Hindlimb muscle (tissue), 1 donor: ENCODE measurements around the gene MEIOB. TPM values are rescaled to one million over a fixed set of nuclear protein-coding genes. Genes with fewer than 3 reads are reported as not detected.
"Not testable (repeated sequence)": the region's sequence is repeated elsewhere in the genome, so short reads cannot be mapped to it uniquely, and the experiment has no call there.

Experiments used
- DNase-seq: peaks from one replicate; pipeline ENCODE4 v3.0.0-alpha.2; 2013
- polyA plus RNA-seq: library from polyadenylated mRNA; unstranded; fragments of 120-200 nt; gene quantifications from one replicate; pipeline ENCODE4 v1.2.1, GENCODE V29; 2013; ENCODE audit not compliant: insufficient read length

MEIOB gene
- polyA plus RNA-seq, 1 donor, result 0.26 TPM

DNA sequence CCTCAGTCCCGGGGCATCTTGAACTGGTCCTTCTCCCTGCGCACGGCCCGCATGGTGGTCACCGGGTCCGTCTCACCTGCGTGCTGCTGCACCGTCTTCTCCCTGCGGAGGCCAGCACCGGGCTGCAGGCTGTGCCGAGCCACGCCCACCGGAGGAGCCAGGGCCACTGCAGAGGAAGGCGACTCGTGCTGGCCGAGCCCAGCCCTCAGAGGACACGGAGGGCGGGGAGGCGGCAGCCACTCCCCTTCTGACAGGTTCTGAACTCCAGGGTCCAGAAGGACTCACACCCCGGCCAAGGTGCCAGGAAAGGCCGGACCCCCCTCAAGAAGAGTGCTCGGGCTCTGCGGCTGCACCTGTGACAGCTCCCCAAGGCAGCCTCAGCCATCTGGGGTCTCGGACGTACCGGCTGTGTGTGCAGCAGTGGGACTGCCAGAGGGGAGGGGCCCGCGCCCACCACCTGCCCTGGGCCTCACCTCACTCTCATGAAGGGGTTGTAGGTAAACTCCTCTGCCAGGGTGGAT, 62.6 kb downstream of the MEIOB start:
- no peak for DNase-seq

DNA sequence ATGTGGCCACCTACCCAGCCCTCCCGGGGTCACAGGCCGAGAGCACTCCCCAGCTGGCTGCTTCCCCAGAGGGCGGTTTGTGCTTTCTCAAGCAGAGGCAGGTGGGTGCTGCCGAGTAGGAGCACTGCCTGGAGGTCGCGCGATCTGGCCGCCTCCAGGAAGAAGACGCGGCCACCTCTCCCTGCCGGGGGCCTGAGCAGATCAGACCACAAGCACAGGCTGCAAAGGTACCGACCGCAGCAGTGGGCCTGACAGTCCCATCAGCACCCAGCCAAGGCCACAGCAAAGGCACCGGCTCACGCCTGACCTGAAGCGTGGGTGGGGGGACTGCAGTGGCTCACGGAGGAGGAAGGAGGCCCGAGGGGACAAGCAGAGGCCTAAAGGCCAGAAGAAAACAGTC, 63.3 kb downstream of the MEIOB start:
- DNase-seq, result no peak

DNA sequence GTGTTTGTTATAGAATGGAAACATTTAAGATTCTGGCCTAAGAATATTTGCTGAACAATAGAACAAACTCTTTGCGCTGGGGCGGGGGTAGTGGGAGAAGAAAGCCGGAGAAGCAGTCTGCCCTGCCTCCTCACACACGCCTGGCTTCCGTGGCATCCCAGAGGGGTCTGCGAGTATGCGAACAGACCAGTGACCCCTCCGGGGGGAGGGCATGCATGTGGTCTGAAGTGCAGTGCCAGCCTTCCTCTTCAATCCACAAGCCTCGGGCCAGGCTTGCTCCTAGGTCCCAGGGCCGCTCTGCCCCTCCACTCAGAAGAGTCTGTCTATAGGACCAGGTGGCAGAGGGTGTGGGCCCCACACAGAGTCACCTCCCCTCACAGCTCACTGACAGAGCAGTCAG, 64.3 kb downstream of the MEIOB start:
- DNase-seq, result no peak

DNA sequence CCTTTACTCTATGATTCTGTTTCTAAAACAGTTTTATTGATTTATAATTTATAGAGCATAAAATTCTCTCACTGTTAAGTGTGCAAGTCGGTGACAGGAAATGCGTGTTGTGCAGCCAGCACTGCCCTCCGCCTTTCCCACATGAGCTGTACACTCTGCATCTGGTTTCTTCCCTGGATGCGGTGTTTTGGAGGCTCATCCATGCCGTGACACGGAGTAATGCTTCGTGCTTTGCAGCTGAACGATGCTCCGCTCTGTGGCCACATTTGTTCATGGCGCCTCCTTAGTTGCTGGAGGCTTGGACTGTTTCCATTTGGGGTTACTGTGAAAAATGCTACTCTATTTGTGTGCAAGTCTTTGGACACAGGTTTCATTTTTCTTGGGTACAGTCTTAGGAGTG, 71.3 kb downstream of the MEIOB start:
- DNase-seq, result no peak

DNA sequence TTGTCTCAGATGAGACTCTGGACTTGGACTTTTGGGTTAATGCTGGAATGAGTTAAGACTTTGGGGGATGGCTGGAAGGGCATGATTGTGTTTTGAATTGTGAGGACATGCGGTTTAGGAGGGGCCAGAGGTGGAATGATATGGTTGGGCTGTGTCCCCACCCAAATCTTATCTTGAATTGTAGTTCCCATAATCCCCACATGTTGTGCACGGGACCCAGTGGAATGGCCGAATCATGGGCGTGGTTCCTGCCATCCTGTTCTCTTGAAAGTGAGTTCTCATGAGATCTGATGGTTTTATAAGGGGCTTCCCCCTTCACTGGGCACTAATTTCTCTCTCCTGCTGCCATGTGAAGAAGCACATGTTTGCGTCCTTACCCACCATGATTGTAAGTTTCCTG, 72.7 kb downstream of the MEIOB start:
- not testable (repeated sequence) for DNase-seq

DNA sequence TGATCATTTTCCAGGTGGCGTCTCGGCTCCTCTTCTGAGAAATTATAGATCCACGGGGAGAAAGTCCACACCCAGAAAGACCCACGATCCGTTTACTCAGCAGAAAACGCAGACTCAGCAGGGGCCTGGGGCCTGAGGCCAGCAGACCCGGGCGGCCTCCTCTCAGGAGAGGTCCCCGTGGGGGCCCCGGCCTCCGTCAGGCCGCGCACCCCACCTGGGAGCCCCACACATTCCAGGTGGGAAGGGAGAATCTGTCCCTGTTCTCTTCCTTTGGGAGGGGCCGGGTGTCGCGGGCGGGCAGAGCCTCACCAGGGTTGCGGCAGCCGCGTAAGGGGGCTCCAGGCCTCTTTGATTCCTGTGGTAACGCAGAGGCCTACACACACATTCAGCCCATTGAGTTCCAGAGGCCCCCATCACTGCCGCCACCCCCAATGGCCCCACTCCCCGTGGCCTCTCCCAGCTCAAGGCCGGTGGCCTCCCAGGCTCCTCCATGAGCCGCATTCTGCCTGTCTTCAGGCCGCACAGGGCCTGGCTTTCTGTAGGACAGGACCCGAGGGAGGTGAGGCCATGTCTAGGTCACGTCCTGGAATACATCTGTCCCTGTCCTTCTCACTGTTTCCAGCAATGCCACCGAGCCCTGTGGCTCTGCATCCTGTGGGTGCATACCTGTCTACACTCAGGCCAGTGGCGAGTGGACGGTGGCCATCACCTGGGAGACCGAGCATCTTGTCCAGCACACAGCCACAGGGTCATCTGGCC, 76.9 kb downstream of the MEIOB start:
- no peak for DNase-seq

DNA sequence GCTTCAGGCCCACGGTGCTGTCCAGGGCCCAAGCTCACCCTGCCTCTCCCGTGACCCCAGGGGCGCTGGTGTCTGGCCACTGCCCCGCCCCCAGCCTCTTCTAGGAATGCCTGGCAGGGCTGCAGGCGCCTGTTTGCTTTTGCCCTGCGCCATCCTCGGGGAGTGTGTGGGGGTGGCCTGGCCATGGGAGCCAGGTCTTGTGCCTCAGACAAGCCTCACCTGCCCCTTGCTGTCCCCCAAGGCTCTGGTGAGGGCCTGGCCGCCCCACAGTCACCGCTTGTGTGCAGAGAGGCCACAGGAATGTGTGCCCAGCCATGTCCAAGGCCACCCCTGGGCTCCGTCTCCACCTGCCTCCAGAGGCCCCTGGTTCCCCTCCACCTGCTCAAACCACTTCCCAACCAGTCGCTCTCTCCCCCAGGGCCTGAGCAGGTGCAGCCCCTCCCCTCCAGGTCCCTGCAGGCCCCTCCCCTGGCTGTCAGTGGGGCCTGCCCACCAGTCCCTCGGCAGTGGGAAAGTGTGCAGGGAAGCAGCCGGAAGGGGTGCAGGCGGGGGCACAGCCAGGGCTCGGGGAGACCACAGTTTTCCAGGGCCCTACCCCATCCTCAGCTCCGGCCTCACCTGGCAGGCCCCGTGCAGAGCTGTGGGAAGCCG, 77.6 kb downstream of the MEIOB start:
- DNase-seq, result no peak

DNA sequence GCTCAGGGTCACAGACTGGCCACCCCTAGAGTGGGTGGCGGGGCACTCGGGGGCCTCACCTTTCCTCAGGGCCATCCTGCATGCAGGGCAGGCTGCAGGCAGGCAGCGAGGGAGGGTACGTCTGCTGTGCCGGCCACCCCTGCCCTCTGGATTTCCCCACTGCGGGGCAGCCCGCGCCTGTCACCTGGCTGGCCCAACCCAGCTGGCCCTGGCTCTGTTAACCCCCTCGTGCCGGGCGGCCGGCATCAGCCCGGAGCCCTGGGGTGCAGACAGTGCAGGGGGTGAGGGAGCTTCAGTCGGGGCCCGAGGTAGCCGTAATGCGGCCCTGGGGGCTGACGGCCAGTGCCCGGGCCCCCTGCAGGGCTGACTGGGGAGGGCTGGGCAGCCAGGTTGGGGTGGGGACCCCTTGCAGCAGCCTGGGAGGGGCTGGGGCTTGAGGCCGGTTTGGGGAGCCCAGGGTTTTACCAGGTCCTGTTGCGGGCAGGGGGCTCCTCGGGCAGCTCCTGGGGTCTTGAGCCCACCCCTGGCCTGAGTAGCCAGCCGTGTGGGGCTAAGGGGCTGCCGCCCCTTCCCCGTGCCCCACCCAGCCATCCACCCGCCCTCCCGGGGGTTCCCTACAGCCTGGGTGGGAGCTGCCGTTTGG, 78.3 kb downstream of the MEIOB start, which contains the start of gene IGFALS:
Gene IGFALS (minus strand): TSS at position 128 of the 643 bp plus-strand sequence. CDS start 53 bp downstream, at position 75.
- no peak for DNase-seq

DNA sequence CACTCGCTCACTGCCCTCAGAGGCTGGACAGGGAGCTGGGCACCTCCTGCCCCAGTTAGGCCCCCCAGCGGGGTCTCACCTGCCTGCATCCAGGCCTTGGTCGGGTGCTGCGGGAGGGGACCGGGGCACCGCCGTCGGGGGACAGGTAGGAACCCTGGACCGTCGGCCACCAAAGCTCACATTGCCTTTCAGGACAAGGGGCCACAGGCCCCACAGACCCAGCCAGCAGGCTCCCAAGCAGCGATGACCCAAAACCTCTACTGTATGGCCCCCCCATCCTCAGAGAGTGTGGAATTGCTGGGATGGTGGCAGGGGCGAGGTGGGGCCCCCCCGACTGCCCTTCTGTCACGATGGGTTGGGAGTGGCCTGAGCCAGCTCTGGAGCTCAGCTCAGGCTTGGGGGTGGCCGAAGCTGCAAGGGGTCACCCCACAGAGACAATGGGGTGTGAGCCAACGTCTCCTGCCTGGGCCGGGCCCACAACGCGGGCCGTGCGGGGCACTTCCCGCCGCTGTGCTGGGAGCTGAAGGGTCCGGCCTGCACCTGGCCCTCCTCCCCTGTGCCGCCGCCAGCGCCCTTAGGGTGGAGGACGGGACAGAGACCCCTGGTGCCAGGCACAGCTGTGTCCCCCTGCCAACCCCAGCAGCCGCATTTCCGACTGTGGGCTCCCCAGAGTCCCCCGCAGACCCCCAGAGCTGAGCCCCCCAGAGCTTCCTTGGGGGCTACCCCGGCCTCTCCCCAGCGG, 79.0 kb downstream of the MEIOB start:
- no peak for DNase-seq

DNA sequence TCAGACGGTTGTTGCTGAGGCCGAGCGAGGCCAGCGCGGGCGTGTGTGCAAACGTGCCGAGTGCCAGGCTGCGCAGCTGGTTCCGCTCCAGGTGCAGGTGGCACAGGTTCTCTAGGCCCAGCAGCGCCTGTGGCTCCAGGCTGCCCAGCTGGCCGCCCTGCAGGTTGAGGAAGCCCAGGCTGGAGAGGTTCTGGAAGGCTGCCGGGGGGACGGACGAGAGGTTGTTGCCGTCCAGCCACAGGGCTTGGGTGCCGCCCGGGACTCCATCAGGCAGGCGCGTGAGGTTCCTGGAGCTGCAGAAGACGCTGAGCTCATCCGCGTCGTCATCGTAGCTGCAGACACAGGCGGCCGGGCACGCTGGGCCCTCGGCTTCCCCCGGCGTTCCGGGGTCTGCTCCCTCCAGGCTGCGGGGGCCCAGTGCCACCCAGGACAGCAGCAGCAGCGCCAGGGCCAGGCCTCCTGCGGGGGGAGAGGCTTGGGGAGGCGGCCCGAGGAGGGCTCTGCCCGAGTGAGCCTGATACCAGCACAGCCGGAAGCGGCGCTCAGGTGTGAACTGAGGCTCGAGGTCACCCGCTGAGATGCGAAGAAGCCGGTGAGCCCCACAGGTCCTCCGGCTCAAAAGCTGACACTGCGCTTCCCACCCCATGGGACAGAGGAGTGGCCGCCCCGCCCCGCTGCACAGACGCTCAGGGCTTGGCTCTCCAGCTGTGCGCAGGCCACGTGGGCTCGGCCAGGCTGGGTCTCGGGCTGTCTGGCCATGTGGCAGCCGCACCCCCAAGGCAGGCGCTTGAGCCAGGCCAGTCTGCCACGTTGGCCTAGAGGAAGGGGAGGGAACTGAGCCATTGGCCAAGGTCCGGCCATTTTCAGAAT, 79.8 kb downstream of the MEIOB start:
- no peak for DNase-seq

DNA sequence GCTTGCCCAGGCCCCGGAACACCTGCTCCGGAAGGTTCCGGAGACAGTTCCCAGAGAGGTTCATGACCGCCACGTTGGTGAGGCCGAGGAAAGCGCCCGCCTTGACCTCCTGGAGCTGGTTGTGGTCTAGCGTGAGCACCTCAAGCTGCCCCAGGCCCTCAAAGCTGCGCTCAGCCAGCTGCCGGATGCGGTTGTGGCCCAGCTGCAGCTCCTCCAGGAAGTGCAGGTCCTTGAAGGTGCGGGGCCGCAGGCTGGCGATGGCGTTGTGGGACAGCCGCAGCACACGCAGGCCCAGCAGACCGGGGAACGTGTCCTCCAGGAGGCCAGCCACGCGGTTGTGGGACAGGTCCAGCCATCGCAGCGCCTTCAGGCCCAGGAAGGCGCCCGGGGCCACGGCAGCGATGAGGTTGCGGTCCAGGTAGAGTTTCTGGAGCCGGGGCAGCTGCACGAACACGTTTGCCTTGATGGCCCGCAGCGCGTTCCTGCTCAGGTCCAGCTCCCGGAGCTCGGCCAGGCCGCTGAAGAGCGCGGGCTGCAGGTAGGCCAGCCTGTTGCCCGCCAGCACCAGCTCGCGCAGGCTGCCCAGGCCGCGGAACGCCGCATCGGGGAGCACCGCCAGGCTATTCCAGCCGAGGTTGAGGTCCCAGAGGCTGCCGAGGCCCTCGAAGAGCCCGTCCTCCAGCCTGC, 80.6 kb downstream of the MEIOB start:
- no peak for DNase-seq

DNA sequence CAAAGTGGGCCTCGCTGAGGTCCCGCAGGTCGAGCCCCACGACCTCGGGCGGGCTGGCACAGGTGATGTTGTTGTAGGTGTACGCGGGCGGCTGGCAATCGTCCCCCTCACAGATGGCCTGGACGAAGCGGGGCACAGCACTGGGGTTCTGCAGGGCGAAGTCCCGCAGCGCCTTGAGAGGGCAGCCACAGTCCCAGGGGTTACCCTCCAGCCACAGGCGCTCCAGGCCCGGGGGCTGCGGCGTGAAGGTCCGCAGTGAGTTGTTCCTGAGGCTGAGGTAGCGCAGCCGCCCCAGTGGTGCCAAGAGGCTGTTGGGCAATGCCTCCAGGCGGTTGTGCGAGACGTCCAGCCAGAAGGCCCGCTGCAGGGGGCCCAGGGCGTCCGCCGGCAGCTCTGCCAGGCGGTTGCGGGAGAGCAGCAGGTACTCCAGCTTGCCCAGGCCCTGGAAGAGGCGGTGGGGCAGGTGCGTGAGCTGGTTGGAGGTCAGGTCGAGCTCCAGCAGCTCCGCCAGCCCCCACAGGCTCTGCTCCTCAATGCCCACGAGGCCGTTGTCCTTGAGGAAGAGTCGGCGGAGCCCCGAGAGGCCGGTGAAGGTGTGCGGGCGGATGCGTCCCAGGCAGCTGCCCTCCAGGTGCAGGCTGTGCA, 81.2 kb downstream of the MEIOB start:
- DNase-seq, result no peak

DNA sequence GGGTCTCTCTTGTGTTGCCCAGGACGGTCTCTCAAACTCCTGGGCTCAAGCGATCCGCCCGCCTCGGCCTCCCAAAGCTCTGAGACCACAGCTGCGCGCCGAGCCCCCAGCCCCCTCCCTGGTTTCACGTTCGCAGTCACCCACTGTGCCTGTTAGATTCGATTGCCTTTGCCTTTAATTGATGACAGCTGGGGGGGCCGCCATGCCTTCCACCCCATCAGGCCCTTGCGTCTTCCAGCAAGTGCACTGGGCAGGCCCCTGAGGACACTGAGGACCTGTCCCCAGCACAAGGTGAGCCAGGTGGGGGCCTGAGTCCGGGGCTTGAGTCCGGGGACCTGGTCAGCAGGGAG, 81.7 kb downstream of the MEIOB start:
- no peak for DNase-seq

DNA sequence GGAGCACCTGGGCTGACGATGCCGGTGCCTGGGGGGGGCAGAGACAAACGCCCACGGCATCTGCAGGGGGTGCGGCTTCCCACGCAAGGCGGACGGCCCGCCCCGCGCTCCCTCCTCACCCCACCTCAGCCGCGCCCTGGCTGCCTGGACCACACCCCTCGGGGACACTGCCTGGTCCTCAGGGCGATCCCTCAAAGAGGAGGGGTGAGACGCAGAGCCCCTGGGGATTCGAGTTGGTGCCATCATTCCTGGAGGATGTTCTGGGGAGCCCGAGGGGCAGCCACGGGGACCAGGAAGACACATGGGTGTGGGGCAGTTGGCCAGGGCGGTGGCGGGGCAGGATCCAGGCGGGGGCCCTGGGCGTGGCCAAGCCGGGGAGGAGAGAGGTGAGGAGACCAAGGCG, 82.3 kb downstream of the MEIOB start:
- no peak for DNase-seq

DNA sequence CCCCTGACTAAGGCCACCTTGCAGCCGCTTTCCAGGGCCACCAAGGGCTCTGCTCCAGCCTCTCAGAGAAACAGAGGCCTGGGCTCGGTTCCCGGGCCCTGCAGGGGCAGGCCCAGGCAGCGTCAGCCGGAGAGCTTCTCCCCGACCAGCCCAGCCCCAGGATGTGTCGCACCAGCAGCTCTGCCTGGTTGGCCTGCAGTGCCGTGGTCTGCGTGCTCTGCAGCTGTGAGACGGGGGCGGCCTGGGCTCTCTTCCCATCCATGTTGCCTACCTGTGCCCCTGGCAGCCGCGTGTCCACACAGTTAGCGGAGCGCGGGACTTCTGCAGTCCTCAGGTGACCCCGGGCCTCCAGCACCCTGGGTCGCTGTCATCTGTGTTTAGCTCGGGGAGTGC, 83.3 kb downstream of the MEIOB start:
- no peak for DNase-seq

DNA sequence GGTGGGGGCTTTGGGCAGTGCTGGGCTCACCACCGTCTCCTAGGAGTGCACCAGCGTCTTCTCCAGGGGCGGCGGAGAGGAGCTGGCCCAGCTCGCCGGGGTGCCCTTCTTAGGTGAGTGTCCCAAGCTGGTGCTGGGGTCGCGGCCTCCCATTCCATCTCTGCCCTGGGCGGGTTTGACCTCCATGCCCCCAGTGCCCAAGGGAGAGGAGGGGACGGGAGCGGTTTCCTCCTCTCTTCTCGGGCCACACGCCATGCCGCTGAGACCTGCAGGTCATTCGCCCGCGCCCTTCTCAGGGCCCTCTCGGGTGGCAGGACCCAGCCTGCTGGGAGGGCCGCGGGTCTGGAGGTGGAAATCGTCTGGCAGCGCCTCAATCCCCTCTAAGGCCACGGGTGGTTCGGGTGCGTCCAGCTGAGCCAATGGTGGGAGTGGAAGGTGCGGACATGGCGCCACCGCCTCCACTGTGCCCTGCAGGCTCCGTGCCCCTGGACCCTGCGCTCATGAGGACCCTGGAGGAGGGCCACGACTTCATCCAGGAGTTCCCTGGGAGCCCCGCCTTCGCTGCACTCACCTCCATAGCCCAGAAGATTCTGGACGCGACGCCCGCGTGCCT, 83.8 kb downstream of the MEIOB start:
- no peak for DNase-seq

DNA sequence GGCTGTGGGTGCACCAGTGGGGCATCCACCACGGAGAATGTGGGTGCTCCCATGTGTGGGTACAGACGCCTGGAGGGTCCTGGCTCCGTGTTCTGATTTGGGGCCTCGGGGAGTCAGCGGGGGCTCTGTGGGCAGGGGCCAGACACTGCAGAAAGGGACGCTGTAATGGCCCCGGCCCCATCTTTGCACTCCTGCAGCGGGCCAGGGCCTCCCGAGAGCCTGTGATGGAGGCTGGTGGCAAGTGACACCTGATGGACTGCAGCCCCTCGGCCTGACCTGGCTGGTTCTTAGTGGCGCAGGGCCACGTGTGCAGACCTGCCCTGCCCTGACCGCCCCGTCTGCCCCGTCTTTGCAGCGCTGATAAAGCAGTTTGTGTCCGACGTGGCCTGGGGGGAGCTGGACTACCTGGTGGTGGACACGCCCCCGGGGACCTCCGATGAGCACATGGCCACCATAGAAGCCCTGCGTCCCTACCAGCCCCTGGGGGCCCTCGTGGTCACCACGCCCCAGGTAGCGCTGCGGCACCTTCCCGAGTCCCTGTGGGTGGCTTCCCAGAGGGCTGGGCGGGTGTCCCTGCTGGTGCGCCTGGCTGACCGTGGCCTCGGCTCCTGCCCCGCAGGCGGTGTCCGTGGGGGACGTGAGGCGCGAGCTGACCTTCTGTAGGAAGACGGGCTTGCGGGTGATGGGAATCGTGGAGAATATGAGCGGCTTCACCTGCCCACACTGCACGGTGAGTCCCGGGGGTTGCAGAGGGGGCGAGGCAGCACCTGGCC, 84.5 kb downstream of the MEIOB start:
- no peak for DNase-seq

DNA sequence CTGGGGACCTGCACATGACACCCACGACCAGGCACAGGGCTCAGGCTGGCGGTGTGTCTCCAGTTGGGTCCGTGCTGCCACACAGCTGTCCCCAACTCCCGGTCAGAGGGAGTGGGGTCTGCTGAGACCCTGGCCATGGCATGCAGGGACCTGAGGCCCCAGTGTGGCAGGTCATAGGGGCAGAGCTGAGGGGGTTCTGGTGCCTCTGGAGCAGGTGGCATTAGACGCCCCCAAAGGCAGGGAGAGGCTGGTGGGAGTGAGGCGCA, 85.0 kb downstream of the MEIOB start:
- no peak for DNase-seq

DNA sequence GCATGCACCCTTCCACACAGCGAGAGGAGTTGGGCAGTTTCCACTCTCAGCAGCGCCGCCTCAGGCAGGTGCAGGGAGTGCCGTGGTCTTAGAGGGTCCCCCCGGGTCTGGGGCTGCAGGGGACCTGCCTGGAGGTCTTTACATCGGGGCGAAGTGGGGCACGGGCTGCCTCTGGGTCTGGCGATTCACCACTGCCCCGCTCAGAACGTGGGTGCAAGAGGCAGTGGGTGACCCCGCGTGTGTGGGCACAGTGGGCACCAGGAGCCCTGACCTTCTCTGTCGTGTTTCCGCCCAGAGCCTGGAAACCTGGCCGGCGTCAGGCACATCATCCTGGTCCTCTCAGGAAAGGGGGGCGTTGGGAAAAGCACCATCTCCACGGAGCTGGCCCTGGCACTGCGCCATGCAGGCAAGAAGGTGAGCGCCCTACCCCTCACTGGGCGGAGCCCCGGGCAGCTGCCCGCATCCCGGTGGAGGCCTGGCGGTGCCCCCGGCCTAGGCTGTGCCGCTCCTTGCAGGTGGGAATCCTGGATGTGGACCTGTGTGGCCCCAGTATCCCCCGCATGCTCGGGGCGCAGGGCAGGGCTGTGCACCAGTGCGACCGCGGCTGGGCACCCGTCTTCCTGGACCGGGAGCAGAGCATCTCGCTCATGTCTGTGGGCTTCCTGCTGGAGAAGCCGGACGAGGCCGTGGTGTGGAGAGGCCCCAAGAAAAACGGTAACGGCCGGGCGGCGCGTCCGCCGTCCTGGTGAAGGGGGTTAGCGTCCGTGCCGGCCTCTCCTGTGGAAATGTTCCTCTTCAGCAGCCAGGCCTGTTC, 85.5 kb downstream of the MEIOB start:
- DNase-seq, result no peak
